ENCODE results near the gene FHAD1. TPM values are rescaled to one million over a fixed set of nuclear protein-coding genes. Genes with fewer than 3 reads are reported as not detected.

FHAD1 gene
- total RNA-seq, 2 donors from 2014 or later, result 0.27 to 6.5 TPM

DNA sequence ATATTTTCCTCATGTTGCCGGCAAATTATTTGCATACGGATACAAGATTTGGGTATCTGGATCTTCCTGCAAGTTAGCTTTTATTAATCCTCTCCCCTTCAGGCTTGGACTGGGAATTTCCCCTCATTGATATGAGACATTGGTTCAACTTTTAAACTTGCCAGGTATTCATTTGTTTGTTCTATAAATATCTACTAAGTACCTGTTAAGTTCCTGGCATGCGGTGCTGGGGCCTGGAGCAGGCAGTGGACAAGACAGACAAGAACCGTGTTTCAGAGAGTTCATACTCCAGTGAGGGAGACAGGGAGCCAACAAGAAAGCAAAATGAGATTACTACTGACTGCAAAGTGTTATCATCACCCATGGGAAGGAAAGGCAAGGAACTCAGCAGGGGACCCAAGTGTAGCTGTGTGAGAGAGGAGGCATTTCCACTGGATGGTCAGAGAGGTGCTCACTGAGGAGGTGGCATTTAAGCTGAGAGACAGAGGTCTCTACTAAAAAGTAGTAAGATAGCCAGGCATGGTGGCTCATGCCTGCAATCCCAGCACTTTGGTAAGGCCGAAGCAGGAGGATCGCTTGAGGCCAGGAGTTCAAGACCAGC, 39.1 kb upstream of the FHAD1 start:
- Histone ChIP-seq H3K9me3 (no peaks in the 10 kb centered on the region), H3K4me1 (replicated peaks) (peaks cover 7% of the 10 kb centered on the region), H3K36me3 (no peaks in the 10 kb centered on the region), H3K27me3 (replicated peaks; ENCODE audit: insufficient read depth) (no peaks in the 10 kb centered on the region), H3K27ac (no peak overlapping the region), H3K4me3 (no peak overlapping the region)
- intact Hi-C loops (cut with DNase I), result no loop called here
- DNase-seq (ENCODE audit: low spot score), result no peak
- 57% methylated on average over 6 of the region's 6 CpGs for WGBS
- TF ChIP-seq POLR2A (IDR thresholded peaks at IDR 0.05) (no peak), POLR2AphosphoS5 (IDR thresholded peaks at IDR 0.05) (peak; percentile 5)

- H3K27ac ChIP-seq, result no peak overlapping the region
- intact Hi-C loops (cut with DNase I), result loop anchor here (5.0 kb wide), 1 partner anchor 36 kb away; the partner anchor contains the start of gene FHAD1
- no peaks in the 10 kb centered on the region for H3K36me3 ChIP-seq
- peaks cover 7% of the 10 kb centered on the region for H3K4me1 ChIP-seq (replicated peaks)
- 73% methylated on average over 7 of the region's 7 CpGs for WGBS
- no peaks in the 10 kb centered on the region for H3K27me3 ChIP-seq (replicated peaks; ENCODE audit: insufficient read depth)
- no peak overlapping the region for H3K4me3 ChIP-seq
- no peaks in the 10 kb centered on the region for H3K9me3 ChIP-seq
- TF ChIP-seq POLR2A (IDR thresholded peaks at IDR 0.05) (no peak), POLR2AphosphoS5 (IDR thresholded peaks at IDR 0.05) (no peak)
- TF ChIP-seq, protein P1, sequence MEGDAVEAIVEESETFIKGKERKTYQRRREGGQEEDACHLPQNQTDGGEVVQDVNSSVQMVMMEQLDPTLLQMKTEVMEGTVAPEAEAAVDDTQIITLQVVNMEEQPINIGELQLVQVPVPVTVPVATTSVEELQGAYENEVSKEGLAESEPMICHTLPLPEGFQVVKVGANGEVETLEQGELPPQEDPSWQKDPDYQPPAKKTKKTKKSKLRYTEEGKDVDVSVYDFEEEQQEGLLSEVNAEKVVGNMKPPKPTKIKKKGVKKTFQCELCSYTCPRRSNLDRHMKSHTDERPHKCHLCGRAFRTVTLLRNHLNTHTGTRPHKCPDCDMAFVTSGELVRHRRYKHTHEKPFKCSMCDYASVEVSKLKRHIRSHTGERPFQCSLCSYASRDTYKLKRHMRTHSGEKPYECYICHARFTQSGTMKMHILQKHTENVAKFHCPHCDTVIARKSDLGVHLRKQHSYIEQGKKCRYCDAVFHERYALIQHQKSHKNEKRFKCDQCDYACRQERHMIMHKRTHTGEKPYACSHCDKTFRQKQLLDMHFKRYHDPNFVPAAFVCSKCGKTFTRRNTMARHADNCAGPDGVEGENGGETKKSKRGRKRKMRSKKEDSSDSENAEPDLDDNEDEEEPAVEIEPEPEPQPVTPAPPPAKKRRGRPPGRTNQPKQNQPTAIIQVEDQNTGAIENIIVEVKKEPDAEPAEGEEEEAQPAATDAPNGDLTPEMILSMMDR (IDR thresholded peaks at IDR 0.05), result no peak
- DNase-seq (ENCODE audit: low spot score), result no peak
Observed at GRCh38 chr1:15210651-15211375, 36.2 kb upstream of the FHAD1 start.

DNA sequence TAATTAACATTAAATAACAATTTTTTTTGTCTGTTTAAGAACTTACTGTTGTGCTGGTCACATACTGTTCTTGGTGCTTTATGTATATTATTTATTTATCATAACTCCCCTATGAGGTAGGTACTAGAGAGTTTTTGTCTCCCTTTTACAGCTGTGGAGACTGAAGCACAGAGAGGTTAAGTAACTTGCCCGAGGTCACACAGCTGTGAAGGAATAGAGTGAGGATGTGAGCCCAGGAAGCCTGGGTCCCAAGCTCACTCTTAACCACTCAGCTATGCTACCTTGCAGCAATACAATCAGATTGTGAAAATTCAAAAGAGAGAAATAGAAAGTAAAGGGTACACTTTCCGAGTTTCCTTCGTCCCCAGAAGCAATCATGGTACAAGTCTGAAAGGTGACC, 35.6 kb upstream of the FHAD1 start:
- TF ChIP-seq, protein P1 (IDR thresholded peaks at IDR 0.05), result no peak
- TF ChIP-seq POLR2A (IDR thresholded peaks at IDR 0.05) (no peak), POLR2AphosphoS5 (IDR thresholded peaks at IDR 0.05) (no peak)
- intact Hi-C loops (cut with DNase I), result loop anchor here (5.0 kb wide), 1 partner anchor 36 kb away; the partner anchor contains the start of gene FHAD1
- peaks cover 7% of the 10 kb centered on the region for H3K4me1 ChIP-seq (replicated peaks)
- H3K4me3 ChIP-seq, result no peak overlapping the region
- 88% methylated on average over 3 of the region's 3 CpGs for WGBS
- H3K27me3 ChIP-seq (replicated peaks; ENCODE audit: insufficient read depth), result no peaks in the 10 kb centered on the region
- no peak overlapping the region for H3K27ac ChIP-seq
- H3K36me3 ChIP-seq, result no peaks in the 10 kb centered on the region
- no peaks in the 10 kb centered on the region for H3K9me3 ChIP-seq
- DNase-seq (ENCODE audit: low spot score), result no peak

DNA sequence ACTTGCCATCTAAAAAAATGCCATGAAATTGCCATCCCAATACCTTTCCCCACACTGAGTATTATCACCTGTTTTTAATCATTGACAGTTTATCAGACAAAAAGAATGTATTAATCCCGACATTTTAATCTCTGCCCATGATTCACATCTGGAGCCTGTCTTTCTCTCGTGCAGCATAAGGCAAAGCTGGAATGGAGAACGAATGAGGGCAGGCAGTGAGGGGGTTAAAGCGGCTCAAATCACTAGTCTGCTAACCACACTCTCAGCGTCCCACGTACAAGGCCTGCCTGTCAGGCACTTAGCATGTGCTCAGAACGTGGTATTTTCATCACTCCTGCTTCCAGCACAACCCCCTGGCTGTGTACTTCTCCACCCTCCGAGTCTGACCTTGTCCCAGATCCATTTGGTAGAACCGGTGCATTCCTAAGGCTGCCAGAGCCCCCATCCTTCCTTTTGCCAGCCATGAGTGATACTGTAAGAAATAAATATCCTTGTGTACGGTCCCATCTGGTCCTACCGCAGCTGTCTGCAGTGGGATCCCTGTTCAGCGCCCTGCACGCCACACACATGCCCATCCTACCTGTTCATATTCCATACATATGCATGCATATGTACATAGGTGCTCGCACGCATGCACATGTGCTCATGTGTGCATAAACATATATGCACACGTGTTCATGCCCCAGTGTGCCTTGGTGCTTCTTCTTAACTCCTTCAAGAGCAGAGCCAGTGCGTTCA, 34.6 kb upstream of the FHAD1 start:
- no peak overlapping the region for H3K4me3 ChIP-seq
- intact Hi-C loops (cut with DNase I), result loop anchor here (5.0 kb wide), 1 partner anchor 35 kb away; the partner anchor contains the start of gene FHAD1
- no peaks in the 10 kb centered on the region for H3K36me3 ChIP-seq
- H3K27me3 ChIP-seq (replicated peaks; ENCODE audit: insufficient read depth), result no peaks in the 10 kb centered on the region
- H3K4me1 ChIP-seq (replicated peaks), result peaks cover 7% of the 10 kb centered on the region
- TF ChIP-seq, protein P1 (IDR thresholded peaks at IDR 0.05), result no peak
- TF ChIP-seq POLR2A (IDR thresholded peaks at IDR 0.05), result no peak
- no peak for TF ChIP-seq POLR2AphosphoS5 (IDR thresholded peaks at IDR 0.05)
- 75% methylated on average over 17 of the region's 17 CpGs for WGBS
- no peaks in the 10 kb centered on the region for H3K9me3 ChIP-seq
- no peak overlapping the region for H3K27ac ChIP-seq
- DNase-seq (ENCODE audit: low spot score), result no peak

DNA sequence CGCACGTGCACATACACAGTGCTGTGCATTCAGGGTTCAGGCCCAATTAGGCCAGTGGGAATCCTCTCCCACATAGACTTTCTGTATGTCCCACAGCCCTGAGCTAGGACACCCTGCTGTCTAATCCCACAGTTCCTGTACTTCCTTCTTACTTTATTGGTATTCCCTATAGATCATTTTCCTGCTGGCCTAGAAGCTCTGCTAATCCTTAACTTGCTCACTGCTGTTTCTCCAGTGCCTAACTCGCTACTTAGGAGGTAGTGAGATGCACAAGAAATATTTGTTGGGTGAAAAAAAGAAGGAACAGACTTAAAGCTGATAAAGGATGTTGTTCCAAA, 34.1 kb upstream of the FHAD1 start:
- TF ChIP-seq, protein P1 (IDR thresholded peaks at IDR 0.05), result no peak
- TF ChIP-seq POLR2AphosphoS5 (IDR thresholded peaks at IDR 0.05), result no peak
- TF ChIP-seq POLR2A (IDR thresholded peaks at IDR 0.05), result no peak
- Histone ChIP-seq H3K27me3 (replicated peaks; ENCODE audit: insufficient read depth) (no peaks in the 10 kb centered on the region), H3K4me3 (no peak overlapping the region), H3K36me3 (no peaks in the 10 kb centered on the region), H3K9me3 (no peaks in the 10 kb centered on the region), H3K27ac (no peak overlapping the region), H3K4me1 (replicated peaks) (peaks cover 3% of the 10 kb centered on the region)
- no peak for DNase-seq (ENCODE audit: low spot score)
- intact Hi-C loops (cut with DNase I), result loop anchor here (5.0 kb wide), 1 partner anchor 34 kb away; the partner anchor contains the start of gene FHAD1
- 78% methylated on average over 3 of the region's 3 CpGs for WGBS

All from prostate gland (tissue), 2 donors.